Measurements from ENCODE around the gene KSR1. TPM values are rescaled to one million over a fixed set of nuclear protein-coding genes. Genes with fewer than 3 reads are reported as not detected.
"Not testable (repeated sequence)": the region's sequence is repeated elsewhere in the genome, so short reads cannot be mapped to it uniquely, and the experiment has no call there.

KSR1 gene
- total RNA-seq, 6 donors from 2014 or later, result 23.0 to 94.3 (median 60.9) TPM

- DNase-seq, result no peak
Measured at GRCh38 chr17:27650836-27651235, 194.6 kb downstream of the KSR1 start.

DNA sequence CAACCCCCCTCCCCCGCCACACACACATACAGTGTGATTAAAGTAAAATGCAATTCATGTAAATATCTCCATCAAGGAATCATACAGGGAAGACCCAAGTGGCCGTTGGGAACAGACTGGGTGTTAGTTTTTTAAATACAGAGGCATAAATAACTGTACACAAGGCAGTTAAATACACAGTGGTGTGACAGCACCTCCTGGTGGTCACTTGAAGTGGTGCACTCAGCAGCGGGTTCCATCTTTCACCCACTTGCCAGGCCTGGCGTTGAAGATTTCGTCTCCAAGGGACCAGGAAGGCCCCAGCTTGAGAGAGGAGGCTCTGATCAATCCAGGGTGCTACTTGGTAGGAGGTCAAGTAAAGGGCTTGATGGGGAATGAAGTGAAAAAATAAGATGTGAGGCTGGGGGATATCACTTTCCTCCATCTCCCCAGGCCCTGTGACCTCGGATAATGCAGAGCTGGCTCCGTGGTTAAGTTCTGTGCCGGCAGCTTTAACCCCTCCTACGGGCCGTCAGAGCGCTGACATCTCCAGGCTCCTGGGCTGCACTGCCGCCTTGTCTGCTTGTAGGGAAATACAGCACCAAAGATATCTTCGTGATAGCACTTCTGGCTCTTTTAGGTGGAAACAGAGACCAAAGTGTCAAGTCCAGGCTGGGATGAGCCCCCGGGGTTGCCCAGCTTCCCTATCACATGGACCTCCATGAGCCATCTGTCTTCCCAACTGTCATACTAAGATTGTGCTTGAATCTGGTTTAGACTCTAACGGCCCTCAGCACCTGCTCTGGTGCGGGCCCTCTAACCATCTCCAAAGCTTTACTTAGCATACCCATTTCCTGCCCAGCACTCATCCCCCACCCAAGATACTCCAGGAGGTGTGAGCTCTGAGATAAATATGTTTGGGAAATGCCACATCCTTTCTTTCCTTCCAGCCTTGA, 195.4 kb downstream of the KSR1 start:
- peak; percentile 59 to 80 for ATAC-seq (ENCODE audit: low FRiP score in 2 of 2)
- Histone ChIP-seq H3K4me3 (no peak overlapping the region), H3K9me3 (no peaks in the 10 kb centered on the region), H3K36me3 (peaks cover 0 to 5% (median 2%) of the 10 kb centered on the region in 4 donors), H3K4me1 (peaks cover 0 to 5% (median 0%) of the 10 kb centered on the region in 4 donors), H3K27ac (no peak overlapping the region), H3K27me3 (no peaks in the 10 kb centered on the region)
- DNase-seq, result peak in 1 of 2 donors; percentile 47
- WGBS, 2 donors, result 40 to 47% methylated on average over 10 to 16 of the region's 16 CpGs
- no peak for TF ChIP-seq POLR2AphosphoS5 (IDR thresholded peaks at IDR 0.05)
- TF ChIP-seq, protein P1, sequence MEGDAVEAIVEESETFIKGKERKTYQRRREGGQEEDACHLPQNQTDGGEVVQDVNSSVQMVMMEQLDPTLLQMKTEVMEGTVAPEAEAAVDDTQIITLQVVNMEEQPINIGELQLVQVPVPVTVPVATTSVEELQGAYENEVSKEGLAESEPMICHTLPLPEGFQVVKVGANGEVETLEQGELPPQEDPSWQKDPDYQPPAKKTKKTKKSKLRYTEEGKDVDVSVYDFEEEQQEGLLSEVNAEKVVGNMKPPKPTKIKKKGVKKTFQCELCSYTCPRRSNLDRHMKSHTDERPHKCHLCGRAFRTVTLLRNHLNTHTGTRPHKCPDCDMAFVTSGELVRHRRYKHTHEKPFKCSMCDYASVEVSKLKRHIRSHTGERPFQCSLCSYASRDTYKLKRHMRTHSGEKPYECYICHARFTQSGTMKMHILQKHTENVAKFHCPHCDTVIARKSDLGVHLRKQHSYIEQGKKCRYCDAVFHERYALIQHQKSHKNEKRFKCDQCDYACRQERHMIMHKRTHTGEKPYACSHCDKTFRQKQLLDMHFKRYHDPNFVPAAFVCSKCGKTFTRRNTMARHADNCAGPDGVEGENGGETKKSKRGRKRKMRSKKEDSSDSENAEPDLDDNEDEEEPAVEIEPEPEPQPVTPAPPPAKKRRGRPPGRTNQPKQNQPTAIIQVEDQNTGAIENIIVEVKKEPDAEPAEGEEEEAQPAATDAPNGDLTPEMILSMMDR (IDR thresholded peaks at IDR 0.05), result peak; percentile 82 to 97 (median 88)

More at GRCh38 chr17:27650836-27651235, 194.6 kb downstream of the KSR1 start:
- 81 to 87% methylated on average over 9 to 11 of the region's 11 CpGs for WGBS, 2 donors
- peaks cover 0 to 5% (median 2%) of the 10 kb centered on the region in 4 donors for H3K36me3 ChIP-seq
- no peak overlapping the region for H3K4me3 ChIP-seq
- ATAC-seq (ENCODE audit: low FRiP score in 2 of 2), result no peak
- H3K27me3 ChIP-seq, result no peaks in the 10 kb centered on the region
- no peaks in the 10 kb centered on the region for H3K9me3 ChIP-seq
- TF ChIP-seq POLR2A (IDR thresholded peaks at IDR 0.05) (no peak), EP300 (IDR thresholded peaks at IDR 0.05) (no peak), POLR2AphosphoS5 (IDR thresholded peaks at IDR 0.05) (no peak)
- TF ChIP-seq, protein P1 (IDR thresholded peaks at IDR 0.05), result no peak
- H3K4me1 ChIP-seq, result peaks cover 0 to 5% (median 0%) of the 10 kb centered on the region in 4 donors
- no peak overlapping the region for H3K27ac ChIP-seq

DNA sequence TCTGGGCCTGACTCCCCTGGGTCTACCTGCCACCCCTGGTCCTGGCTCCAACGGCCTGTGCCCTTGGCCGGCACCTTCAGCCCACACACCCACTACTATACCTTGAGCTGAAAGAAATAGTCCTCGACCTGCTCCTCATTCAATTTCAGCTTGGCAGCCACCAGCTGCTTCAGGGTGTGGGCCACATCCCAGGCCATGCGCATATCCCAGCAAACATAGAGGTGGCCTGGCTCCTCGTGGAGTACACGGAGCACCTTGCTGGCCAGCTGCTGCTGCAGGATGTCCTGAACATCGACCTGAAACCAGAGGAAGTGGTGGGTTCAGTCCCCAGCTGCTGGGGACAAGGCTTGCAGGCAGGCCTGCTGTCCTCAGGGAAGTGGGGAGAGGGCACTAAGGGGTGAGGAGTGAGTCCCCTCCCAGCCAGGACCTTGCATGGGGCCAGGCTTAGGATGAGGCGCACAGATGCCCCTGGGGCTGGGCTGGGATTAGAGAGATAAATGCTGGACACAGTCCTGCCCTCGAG, 197.3 kb downstream of the KSR1 start:
- not testable (repeated sequence) for ATAC-seq (ENCODE audit: low FRiP score in 2 of 2); H3K27ac ChIP-seq; H3K27me3 ChIP-seq; H3K4me3 ChIP-seq; H3K36me3 ChIP-seq; DNase-seq; H3K9me3 ChIP-seq; H3K4me1 ChIP-seq
- WGBS, 2 donors, result 75 to 83% methylated on average over 6 to 9 of the region's 9 CpGs

GRCh38 chr17:27654136-27654535, 197.9 kb downstream of the KSR1 start:
- Histone ChIP-seq H3K36me3 (no peaks in the 10 kb centered on the region), H3K4me1 (peaks cover 0 to 5% (median 0%) of the 10 kb centered on the region in 4 donors), H3K9me3 (no peaks in the 10 kb centered on the region), H3K4me3 (no peak overlapping the region), H3K27ac (no peak overlapping the region), H3K27me3 (no peaks in the 10 kb centered on the region)
- TF ChIP-seq, protein P1 (IDR thresholded peaks at IDR 0.05), result no peak
- TF ChIP-seq EP300 (IDR thresholded peaks at IDR 0.05) (no peak), POLR2A (IDR thresholded peaks at IDR 0.05) (no peak), POLR2AphosphoS5 (IDR thresholded peaks at IDR 0.05) (no peak)
- DNase-seq, result no peak
- 87% methylated on average over 11 of the region's 15 CpGs; no CpG with 5 or more reads in 1 of the 2 donors for WGBS, 2 donors
- no peak for ATAC-seq (ENCODE audit: low FRiP score in 2 of 2)

DNA sequence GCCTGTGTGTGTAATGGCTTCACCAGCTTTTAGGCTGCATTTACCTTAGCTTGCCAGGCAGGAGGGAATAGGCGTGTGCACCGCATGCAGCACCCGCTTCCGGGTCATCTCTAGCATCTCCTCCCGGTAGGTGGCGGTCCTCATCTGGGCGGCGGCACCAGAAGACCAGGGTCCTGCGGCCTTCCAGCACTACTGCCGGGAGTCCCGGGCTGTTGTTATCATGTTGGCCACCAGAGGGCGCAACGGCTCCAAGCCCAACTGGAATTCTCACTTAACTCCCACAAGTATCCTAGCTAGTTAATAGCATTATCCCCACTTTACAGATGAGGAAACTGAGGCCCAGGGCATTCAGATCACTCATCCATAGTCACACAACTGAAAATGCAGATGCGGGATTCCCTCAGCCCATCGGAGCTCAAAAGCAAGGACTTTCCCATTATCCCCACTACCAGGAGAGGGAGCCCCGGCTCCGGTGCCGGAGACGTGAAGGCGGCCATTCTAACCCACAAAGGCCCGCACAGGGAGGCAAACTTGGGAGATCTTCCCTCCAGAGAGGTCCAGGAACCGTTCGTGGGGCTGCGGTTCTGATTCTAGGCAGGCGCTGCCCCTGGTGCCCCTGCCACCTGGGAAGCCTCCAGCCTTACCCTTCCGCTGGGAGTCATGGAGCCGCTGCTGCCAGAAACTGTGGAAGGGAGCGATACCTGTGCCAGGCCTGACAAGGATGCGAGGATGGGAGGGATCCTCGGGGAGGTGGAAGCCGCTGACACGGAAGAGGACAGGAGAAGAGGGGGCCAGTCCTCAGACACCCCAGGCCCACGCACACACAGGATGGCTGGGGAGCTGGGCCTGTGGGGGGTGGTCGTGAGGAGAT, 198.6 kb downstream of the KSR1 start:
- H3K27me3 ChIP-seq, result no peaks in the 10 kb centered on the region
- no peaks in the 10 kb centered on the region for H3K9me3 ChIP-seq
- ATAC-seq (ENCODE audit: low FRiP score in 2 of 2) (peak; percentile 49 to 73), DNase-seq (peak in 1 of 2 donors; percentile 72)
- TF ChIP-seq EP300 (IDR thresholded peaks at IDR 0.05) (no peak), POLR2A (IDR thresholded peaks at IDR 0.05) (no peak), POLR2AphosphoS5 (IDR thresholded peaks at IDR 0.05) (no peak)
- TF ChIP-seq, protein P1 (IDR thresholded peaks at IDR 0.05), result peak; percentile 85 to 94 (median 87)
- H3K4me1 ChIP-seq, result no peaks in the 10 kb centered on the region
- no peaks in the 10 kb centered on the region for H3K36me3 ChIP-seq
- H3K4me3 ChIP-seq, result no peak overlapping the region
- H3K27ac ChIP-seq, result no peak overlapping the region
- WGBS, 2 donors, result 39 to 62% methylated on average over 21 to 26 of the region's 34 CpGs

- not testable (repeated sequence) for DNase-seq; ATAC-seq (ENCODE audit: low FRiP score in 2 of 2); H3K4me1 ChIP-seq; H3K4me3 ChIP-seq; H3K36me3 ChIP-seq; H3K9me3 ChIP-seq; H3K27ac ChIP-seq; H3K27me3 ChIP-seq
- 85 to 92% methylated on average over 13 to 15 of the region's 16 CpGs for WGBS, 2 donors
Measured at GRCh38 chr17:27655525-27656111, 199.4 kb downstream of the KSR1 start.

DNA sequence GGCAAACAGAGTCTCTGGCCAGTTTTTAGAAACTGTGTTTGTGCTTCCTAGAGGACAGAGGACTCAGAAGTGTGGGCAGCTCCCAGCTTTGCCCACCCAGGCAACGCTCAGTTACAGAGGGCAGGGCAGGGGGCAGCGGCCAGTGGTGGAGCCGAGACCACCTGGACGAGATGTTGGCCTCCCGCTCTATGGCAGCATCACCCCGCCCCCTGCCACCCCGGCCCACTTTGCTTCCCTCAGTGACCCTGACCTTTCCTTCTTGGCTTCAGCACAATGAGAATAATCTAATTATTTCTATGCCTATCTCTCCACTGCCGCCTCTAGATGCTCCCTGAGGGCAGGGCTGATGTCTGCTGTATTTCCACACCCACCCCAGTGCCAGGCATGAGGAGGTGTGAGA, 200.4 kb downstream of the KSR1 start:
- H3K4me1 ChIP-seq; H3K9me3 ChIP-seq; H3K27me3 ChIP-seq; DNase-seq; H3K36me3 ChIP-seq; H3K27ac ChIP-seq; ATAC-seq (ENCODE audit: low FRiP score in 2 of 2); H3K4me3 ChIP-seq: not testable (repeated sequence)
- 90 to 95% methylated on average over 8 of the region's 8 CpGs for WGBS, 2 donors

Measured in upper lobe of left lung (tissue), 6 donors.